Neural crest cell (in vitro differentiated cells): ENCODE measurements around the gene LRRC8E. TPM values are rescaled to one million over a fixed set of nuclear protein-coding genes. Genes with fewer than 3 reads are reported as not detected.
A peak's percentile ranks its signal among the peaks of the same experiment; 100 is the strongest.

Experiments
- DNase-seq: peaks from one replicate; pipeline ENCODE4 v3.0.0; 2021; ENCODE audit warnings: low read depth, mixed read lengths, low spot score
- H3K27ac Mint-ChIP-seq: one replicate; pipeline ENCODE4 v1.8.0; 2021; ENCODE audit warnings: mild to moderate bottlenecking, mixed read lengths; ENCODE audit not compliant: unreplicated experiment
- H3K27me3 Mint-ChIP-seq: 2 replicates; pipeline ENCODE4 v1.8.0; 2021; ENCODE audit warnings: low read depth, mild to moderate bottlenecking, mixed read lengths
- H3K36me3 Mint-ChIP-seq: 2 replicates; pipeline ENCODE4 v1.8.0; 2021; ENCODE audit warnings: low read depth, mild to moderate bottlenecking, mixed read lengths
- H3K4me1 Mint-ChIP-seq: 2 replicates; pipeline ENCODE4 v1.8.0; 2021; ENCODE audit warnings: mixed read lengths
- H3K4me3 Mint-ChIP-seq: one replicate; pipeline ENCODE4 v1.8.0; 2021; ENCODE audit warnings: mild to moderate bottlenecking, mixed read lengths
- H3K9me3 Mint-ChIP-seq: 2 replicates; pipeline ENCODE4 v1.8.0; 2021; ENCODE audit warnings: mixed read lengths
- CTCF ChIP-seq: fragments of 200-600 bp; sonication (generic); conservative IDR thresholded peaks from 2 replicates; pipeline ENCODE4 v1.5.0; 2021; ENCODE audit warnings: antibody characterized with exemption, mild to moderate bottlenecking
- total RNA-seq: library from RNA; stranded (reverse); gene quantifications from 2 replicates; pipeline ENCODE4 v1.2.1, GENCODE V29; 2021

The LRRC8E gene
- total RNA-seq, 1 donor from 2014 or later, result 0.51 TPM

- Mint-ChIP-seq H3K9me3 (no peaks in the 10 kb centered on the region), H3K27ac (no peak overlapping the region), H3K4me3 (no peak overlapping the region), H3K36me3 (no peaks in the 10 kb centered on the region), H3K4me1 (peaks cover 4% of the 10 kb centered on the region), H3K27me3 (peaks cover 37% of the 10 kb centered on the region)
- TF ChIP-seq CTCF, result no peak
- DNase-seq, result no peak
These were observed 28.2 kb upstream of the LRRC8E start for GRCh38 chr19:7859831-7860713.

- Mint-ChIP-seq H3K4me3 (peak overlapping the region; percentile 49), H3K9me3 (no peaks in the 10 kb centered on the region), H3K27me3 (peaks cover 40% of the 10 kb centered on the region), H3K27ac (no peak overlapping the region), H3K36me3 (no peaks in the 10 kb centered on the region), H3K4me1 (peaks cover 7% of the 10 kb centered on the region)
- no peak for TF ChIP-seq CTCF
- DNase-seq, result no peak
These were observed 27.3 kb upstream of the LRRC8E start for GRCh38 chr19:7860714-7861618.

DNA sequence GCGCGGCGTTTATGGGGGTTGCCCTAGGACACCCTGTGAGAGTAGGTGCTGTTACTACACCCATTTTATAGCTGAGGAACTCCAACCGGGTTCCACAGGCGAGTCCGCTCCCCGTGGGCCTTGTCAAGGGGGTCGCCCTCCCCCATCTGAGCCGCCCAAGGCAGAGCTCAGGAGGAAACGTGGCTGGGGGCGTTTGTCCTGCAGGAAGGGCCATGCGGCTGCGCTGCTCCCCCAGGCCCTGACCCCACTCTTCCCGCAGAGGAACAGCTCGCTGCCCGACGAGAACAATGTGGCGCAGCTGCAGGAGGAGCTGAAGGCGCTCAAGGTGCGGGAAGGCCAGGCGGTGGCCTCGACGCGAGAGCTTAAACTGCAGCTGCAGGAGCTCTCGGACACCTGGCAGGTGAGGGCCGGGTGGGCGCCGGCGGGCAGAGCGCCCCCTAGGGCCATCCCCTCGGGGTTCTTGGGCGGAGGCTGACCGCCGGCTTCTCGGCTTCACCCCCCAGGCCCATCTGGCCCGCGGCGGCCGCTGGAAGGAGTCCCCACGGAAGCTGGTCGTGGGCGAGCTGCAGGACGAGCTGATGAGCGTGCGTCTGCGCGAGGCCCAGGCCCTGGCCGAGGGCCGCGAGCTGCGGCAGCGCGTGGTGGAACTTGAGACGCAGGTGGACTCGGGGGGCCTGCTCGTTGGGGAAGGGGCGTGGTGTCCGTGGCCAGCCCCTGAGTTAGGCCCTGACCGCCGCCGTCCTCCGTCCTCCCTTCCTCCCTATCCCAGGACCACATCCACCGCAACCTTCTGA, 26.5 kb upstream of the LRRC8E start:
- Mint-ChIP-seq H3K9me3 (no peaks in the 10 kb centered on the region), H3K36me3 (no peaks in the 10 kb centered on the region), H3K4me3 (peak overlapping the region; percentile 51), H3K4me1 (peaks cover 7% of the 10 kb centered on the region), H3K27me3 (peaks cover 43% of the 10 kb centered on the region), H3K27ac (no peak overlapping the region)
- peak; percentile 32 for TF ChIP-seq CTCF
- no peak for DNase-seq

DNA sequence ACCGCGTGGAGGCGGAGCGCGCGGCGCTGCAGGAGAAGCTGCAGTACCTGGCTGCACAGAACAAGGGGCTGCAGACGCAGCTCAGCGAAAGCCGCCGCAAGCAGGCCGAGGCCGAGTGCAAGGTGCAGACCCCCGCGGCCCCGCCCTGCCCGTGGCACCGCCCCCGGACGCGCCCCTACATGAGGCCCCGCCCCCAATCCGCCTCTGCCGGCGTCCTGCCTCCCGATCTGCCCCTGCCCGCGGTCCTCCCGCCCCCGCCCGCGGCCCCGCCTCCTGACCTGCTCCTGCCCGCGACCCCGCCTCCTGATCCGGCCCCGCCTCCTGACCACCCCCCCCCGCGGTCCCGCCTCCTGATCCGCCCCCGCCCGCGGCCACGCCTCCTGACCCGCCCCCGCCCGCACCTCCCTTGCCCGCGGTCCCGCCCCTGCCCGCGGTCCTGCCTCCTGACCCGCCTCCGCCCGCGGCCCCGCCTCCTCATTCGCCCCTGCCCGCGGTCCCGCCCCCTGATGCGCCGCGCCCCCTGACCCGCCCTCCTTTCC, 25.8 kb upstream of the LRRC8E start:
- DNase-seq, result peak; percentile 88
- no peak overlapping the region for H3K27ac Mint-ChIP-seq
- no peaks in the 10 kb centered on the region for H3K36me3 Mint-ChIP-seq
- H3K27me3 Mint-ChIP-seq, result peaks cover 45% of the 10 kb centered on the region
- no peaks in the 10 kb centered on the region for H3K9me3 Mint-ChIP-seq
- no peak for TF ChIP-seq CTCF
- H3K4me1 Mint-ChIP-seq, result peaks cover 7% of the 10 kb centered on the region
- H3K4me3 Mint-ChIP-seq, result peak overlapping the region; percentile 51
